HPDE6-E6E7 (cell line): ENCODE results near the gene SPDYC.
A peak's percentile ranks its signal among the peaks of the same experiment; 100 is the strongest.

Experiments used
- DNase-seq: peaks from one replicate; pipeline ENCODE4 v3.0.0; 2011; ENCODE audit warnings: missing footprints; ENCODE audit errors: extremely low spot score

The SPDYC gene, protein sequence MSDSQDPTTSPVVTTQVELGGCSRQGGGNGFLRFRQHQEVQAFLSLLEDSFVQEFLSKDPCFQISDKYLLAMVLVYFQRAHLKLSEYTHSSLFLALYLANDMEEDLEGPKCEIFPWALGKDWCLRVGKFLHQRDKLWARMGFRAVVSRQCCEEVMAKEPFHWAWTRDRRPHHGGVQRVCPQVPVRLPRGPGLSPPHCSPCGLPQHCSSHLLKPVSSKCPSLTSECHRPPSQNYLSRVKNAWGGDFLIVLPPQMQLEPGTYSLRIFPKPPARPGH

DNA sequence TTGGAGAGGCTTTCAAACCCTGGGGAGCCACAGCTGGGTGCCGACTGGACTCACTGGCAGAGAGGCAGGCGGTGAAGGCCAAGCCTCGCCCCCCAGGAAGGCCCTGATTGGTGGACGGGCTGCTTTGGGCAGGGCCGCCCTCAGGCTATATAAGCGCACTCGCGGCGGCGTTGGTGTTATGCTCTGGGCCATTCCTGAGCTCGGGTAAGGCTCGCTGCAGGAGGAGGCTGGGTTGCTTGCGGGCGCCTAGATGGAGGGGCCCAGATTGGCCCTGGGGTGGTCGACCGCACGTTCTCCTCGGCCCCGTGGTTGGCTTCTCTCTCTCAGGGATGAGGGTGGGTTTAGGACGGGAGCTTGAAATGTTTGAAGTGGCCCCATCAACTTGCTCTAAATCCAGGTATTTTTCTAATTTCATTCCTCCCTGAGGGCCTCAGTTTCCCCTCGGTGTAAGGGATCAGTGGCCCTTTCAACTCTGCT, at the start of gene SPDYC:
TSS of gene SPDYC (plus strand) at position 176 of the 477 bp plus-strand sequence. CDS start 1,125 bp downstream, outside the sequence.
- no peak for DNase-seq

- DNase-seq = no peak
Measured at GRCh38 chr11:65120831-65121230, 49.2 kb upstream of the SPDYC start.

DNA sequence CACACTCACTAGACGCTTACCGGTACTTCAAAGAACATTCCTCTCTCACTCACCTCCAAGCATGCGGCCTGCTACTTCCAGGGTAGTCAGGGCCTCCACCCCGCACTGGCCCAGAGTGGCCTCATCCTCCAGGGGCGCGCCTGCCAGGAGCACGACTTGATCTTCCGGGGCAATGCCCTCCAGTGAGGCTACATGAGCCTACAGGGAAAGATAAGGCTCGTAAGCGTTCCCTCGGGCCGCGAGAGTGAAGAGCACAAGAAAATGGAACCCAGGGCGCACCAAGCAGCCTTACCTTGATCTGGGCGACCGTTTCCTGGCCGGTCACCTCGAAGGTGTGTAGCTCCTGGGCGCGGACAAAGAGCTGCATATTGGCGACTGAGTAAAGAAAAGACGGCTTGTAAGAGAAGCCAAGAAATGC, 48.6 kb upstream of the SPDYC start:
- no peak for DNase-seq

DNA sequence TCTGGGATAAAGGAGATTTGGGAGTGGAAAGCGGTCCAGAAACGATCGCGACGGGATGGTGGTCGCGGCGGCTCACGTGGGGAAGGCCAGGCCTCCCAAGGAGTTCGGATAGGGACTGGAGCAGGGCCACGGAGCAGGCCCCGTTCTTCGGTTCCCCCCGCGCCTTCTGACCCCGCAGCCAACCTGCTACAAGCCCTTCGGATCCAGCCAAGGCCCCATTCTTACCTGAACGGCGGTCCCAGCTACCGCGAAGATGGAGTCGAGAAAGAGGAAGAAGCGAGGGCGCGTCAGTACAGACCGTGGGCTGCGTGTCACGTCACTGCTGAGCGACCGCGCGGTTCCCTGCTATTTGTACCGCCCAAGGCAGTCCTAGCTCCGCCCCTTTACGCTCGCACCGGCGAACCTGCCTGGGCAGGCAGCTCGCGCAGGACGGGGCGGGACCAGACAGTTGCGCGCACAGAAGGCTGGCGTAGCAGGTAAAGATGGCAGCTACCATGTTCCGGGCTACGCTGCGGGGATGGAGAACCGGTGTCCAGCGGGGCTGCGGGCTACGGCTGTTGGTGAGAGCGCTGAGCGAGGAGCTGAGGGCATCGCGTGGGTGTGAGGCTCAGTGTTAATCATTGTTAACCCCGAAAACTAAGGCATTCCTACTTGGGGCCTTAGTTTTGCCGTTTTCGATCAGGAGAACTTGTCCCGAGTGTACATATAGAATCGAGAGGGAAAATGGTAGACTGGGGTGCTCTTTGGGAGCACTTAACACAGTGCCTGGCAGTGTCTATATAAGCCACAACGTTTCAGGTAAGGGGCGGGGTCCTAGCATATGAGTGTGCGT, 48.0 kb upstream of the SPDYC start, which contains the start of the genes FAU and MRPL49:
TSS of gene FAU (minus strand) at position 270 of the 832 bp plus-strand sequence. CDS start 321 bp downstream, outside the sequence.
TSS of gene MRPL49 (plus strand) at position 457 of the 832 bp plus-strand sequence. CDS start at position 483, 26 bp downstream.
- DNase-seq = peak; percentile 94

- no peak for DNase-seq
Measured at GRCh38 chr11:65124480-65125196, 45.4 kb upstream of the SPDYC start.

GRCh38 chr11:65125197-65126056, 44.6 kb upstream of the SPDYC start:
- DNase-seq = no peak

GRCh38 chr11:65126624-65127274, 43.3 kb upstream of the SPDYC start:
- no peak for DNase-seq

DNA sequence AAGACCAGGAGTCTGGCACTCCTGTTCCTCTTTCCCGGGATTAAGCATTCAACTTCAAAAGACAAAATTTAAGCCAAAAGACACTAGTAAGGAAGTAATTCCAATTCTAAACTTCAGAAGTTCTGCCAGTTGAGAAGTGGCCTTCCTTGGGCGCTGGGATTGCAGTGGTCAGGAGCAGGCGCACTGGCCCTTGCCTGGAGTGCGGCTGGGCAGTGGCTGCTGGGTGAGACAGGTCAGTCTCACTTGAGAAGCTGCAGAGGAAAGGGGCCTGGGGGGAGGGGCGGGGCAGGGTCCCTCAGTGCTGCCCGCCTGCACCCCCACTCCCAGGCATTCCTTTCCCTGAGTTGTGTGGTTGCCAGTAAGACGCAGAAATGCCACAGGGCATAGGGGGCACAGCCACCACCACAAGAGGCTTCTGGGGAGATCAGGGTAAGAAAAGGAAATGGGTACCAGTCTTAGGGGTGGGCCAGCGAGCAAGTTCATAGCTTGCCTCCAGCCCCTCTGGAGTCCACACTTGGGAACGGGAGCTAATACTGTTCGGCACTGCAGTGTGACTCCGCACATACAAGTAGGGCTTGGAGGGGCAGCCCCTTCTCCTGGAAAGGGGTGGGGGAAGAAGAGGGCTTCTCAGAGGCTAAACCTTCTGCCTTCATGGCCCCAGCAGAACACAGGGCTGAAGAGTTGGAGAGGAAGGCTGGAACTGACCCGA, 42.4 kb upstream of the SPDYC start:
- DNase-seq = no peak

- no peak for DNase-seq
Measured at GRCh38 chr11:65128182-65129145, 41.6 kb upstream of the SPDYC start.

DNA sequence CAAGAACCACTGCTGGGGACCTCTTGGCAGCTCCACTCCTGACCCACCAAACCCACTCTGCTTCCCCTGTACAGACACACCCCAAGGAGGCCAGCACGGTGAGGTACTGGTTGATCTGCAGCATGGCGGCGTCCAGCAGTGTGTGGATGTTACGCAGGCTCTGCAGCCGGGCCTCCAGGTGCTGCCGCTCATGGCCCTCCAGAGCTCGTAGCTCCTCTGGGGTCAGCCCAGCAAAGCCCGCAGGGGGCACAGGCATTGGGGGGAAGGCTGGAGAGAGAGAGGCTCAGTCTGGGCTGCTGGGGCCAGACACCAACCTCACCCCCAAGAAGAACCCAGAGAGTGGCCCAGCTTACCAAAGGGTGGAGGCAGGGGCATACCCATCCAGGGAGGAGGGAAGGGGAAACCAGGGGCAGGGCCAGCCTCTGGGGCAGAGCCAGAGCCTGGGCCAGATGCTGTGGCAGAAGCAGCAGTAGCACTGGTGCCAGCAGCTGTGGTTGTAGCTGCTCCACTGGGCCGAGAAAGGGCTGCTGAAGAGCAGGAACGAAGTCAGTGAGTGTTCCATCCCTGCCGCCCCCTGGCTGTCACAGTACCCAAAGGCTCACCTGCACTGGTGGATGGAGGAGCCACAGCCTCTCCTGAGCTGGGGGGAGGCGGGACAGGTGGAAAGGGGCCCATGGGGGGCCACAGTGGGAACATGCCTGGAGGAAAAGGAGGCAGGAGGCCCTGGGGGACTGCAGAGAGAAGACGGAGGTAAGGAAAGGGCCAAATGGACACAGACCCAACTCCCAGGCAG, 40.2 kb upstream of the SPDYC start:
- DNase-seq = no peak

GRCh38 chr11:65130631-65131416, 39.2 kb upstream of the SPDYC start:
- DNase-seq = no peak

DNA sequence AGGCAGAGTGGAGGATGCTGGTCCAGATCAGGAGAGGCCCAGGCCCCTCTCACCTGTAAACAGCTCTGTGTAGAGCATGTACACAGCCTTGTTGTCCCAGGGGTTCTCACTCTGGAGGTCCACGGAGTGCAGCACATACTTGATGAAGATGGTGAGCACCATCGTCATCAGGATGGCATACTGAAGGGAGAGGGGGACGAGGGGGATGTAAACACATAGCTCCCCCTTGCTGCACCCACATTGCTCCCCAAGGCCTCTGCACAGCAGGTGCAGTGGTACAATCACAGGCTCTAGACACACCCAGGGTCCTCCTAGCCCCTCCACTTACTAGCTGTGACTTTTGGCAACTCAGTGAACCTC, 38.6 kb upstream of the SPDYC start:
- no peak for DNase-seq

- no peak for DNase-seq
Measured at GRCh38 chr11:65131895-65132237, 38.2 kb upstream of the SPDYC start.

DNA sequence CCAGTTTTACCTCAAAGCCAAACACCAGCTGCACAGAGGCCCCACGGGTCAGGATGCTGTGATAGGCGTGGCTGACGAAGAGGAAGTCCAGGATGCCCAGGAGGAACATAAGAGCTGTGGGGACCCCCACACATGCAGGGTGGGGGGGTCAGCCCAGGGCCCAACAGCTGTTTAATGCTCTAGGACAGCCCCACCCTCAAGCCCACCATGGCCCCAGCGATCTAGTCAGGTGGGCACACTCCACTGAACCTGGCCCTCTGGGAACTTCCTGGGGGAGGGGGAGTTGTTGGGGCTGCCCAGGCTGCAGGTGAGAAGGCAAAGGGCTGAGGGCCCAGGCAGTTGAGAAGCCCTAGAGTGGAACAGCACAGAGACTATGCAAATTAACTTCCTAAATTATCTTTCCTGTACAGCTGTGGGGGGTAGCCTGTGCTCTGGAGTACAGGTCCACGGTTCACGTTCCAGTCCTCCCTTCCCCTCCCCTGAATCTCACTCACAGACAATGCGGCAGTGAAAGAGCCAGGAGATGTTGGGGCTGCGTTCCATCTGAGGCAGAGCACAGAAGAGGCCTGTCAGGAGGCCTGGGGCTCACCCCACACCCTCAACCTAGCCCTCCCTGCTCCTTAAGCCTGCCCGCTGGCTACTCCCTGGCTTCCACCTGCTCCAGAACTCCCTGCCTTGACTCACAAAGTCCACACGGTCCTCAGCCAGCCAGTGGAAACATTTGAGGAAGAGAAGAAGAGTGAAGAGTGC, 37.6 kb upstream of the SPDYC start:
- DNase-seq = no peak

- DNase-seq = peak; percentile 72
Measured at GRCh38 chr11:65132988-65133700, 36.9 kb upstream of the SPDYC start.

DNA sequence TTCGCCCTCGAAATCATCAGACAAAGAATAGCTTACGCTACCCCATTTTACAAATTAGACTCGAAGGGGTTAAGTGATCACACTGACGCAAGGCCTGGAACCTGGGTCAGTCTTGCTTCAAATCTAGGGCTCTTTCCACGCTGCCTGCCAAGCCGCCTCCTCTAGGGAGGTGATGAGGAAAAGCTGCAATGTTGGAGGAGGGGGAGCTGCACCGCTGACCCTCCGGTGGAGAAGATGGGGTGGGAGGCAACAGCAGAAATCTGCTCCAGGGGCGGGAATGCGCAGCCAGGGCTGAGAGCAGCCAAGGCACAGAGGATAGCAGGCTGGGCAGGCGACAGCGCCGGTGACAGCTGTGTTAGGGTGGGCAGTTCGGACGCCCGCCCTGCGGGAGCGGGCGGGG, 36.3 kb upstream of the SPDYC start:
- no peak for DNase-seq
